Tibial nerve (tissue), 3 donors: ENCODE data around the gene ITGA11.

Source experiments
- POLR2A ChIP-seq, 2 donors: fragments of 450-650 bp; IDR thresholded peaks; one replicate each; pipeline ENCODE4 v1.6.1; 2017; ENCODE audit warnings: antibody characterized with exemption in 2 of 2, mild to moderate bottlenecking in 2 of 2, moderate library complexity in 2 of 2
- TF ChIP-seq, protein P1 (sequence below), 5 experiments: fragments of 200-600 bp in 3 of 5; fragments of 450-650 bp in 2 of 5; sonication (generic) in 3 of 5; IDR thresholded peaks; one replicate each; pipeline ENCODE4 v1.5.1; 2016 to 2019; ENCODE audit warnings: antibody characterized with exemption in 5 of 5, mild to moderate bottlenecking in 3 of 5, moderate library complexity in 2 of 5

DNA sequence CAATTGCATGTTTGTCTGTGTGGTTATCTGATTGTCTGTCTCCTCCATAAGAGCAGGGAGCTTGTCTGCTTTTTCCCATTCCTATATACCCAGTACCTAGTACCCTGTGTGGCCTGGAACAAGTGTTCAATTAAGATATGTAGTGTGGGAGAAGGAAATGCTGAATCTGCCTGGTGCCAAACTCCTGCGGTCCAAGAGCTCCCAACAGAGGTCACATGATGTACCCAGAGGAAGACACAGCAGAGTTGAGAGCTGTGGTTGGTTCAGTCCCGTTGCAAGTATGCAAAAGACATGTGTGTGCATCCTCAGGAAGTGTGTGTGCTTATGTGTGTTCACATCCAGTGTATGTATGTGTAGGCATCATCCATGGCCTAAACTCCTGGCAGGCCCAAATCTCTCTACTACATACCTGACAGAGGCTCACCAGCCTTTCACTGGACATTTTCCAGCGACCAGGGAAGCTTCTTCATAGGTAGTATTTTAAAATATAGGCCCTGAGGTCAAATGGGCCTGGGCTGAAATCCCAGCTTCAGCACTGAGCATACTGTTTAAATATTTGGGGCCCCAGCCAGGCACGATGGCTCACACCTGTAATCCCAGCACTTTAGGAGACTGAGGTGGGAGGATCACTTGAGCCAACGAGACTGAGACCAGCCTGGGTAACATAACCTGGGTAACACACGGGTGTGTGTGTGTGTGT lies 34.0 kb upstream of the ITGA11 start:
- TF ChIP-seq, protein P1, sequence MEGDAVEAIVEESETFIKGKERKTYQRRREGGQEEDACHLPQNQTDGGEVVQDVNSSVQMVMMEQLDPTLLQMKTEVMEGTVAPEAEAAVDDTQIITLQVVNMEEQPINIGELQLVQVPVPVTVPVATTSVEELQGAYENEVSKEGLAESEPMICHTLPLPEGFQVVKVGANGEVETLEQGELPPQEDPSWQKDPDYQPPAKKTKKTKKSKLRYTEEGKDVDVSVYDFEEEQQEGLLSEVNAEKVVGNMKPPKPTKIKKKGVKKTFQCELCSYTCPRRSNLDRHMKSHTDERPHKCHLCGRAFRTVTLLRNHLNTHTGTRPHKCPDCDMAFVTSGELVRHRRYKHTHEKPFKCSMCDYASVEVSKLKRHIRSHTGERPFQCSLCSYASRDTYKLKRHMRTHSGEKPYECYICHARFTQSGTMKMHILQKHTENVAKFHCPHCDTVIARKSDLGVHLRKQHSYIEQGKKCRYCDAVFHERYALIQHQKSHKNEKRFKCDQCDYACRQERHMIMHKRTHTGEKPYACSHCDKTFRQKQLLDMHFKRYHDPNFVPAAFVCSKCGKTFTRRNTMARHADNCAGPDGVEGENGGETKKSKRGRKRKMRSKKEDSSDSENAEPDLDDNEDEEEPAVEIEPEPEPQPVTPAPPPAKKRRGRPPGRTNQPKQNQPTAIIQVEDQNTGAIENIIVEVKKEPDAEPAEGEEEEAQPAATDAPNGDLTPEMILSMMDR (IDR thresholded peaks at IDR 0.05) = no peak
- no peak for TF ChIP-seq POLR2A (IDR thresholded peaks at IDR 0.05)
